Neural cell (in vitro differentiated cells): Measurements from ENCODE around the gene INPP5A. TPM values are rescaled to one million over a fixed set of nuclear protein-coding genes. Genes with fewer than 3 reads are reported as not detected.

Source experiments
- H2AFZ ChIP-seq: fragments of 200-600, 300-800 bp; sonication (generic), shearing (Covaris generic); 2 replicates; pipeline ENCODE4 v1.6.0; 2014; ENCODE audit warnings: low read depth, mild to moderate bottlenecking, antibody characterized with exemption, low read length, moderate library complexity
- H3F3A ChIP-seq: fragments of 200-600 bp; shearing (Covaris generic); 2 replicates; pipeline ENCODE4 v1.6.1; 2016; ENCODE audit warnings: mild to moderate bottlenecking, moderate library complexity, mixed read lengths, antibody characterized with exemption, low read length; ENCODE audit not compliant: insufficient read depth, poor library complexity, severe bottlenecking
- H3K27ac ChIP-seq: fragments of 200-600, 300-800 bp; sonication (generic), shearing (Covaris generic); 2 replicates; pipeline ENCODE4 v1.5.1; 2014; ENCODE audit warnings: mild to moderate bottlenecking, low read length, moderate library complexity
- H3K27me3 ChIP-seq: fragments of 300-800, 200-600 bp; sonication (generic), shearing (Covaris generic); 2 replicates; pipeline ENCODE4 v1.6.0; 2014; ENCODE audit warnings: mild to moderate bottlenecking, low read depth, low read length, moderate library complexity; ENCODE audit not compliant: insufficient read depth
- H3K36me3 ChIP-seq: fragments of 300-800, 200-600 bp; sonication (generic), shearing (Covaris generic); 2 replicates; pipeline ENCODE4 v1.5.1; 2014; ENCODE audit warnings: mild to moderate bottlenecking, antibody characterized with exemption, low read length, moderate library complexity; ENCODE audit not compliant: insufficient read depth
- H3K4me2 ChIP-seq: fragments of 300-800, 200-600 bp; sonication (generic), shearing (Covaris generic); 2 replicates; pipeline ENCODE4 v1.6.0; 2014; ENCODE audit warnings: mild to moderate bottlenecking, low read length
- H3K4me3 ChIP-seq: fragments of 300-800, 200-600 bp; sonication (generic), shearing (Covaris generic); 2 replicates; pipeline ENCODE4 v1.5.1; 2014; ENCODE audit warnings: mild to moderate bottlenecking, low read length, moderate library complexity
- H3K79me2 ChIP-seq: fragments of 200-600 bp; shearing (Covaris generic); replicated peaks from 2 replicates; pipeline ENCODE4 v1.6.0; 2014; ENCODE audit warnings: mild to moderate bottlenecking, low read length, moderate library complexity; ENCODE audit not compliant: insufficient read depth
- H3K9ac ChIP-seq: fragments of 300-800, 200-600 bp; sonication (generic), shearing (Covaris generic); 2 replicates; pipeline ENCODE4 v1.6.1; 2016; ENCODE audit warnings: mild to moderate bottlenecking, low read length, mixed read lengths
- H3K9me2 ChIP-seq: fragments of 200-600 bp; shearing (Covaris generic); 2 replicates; pipeline ENCODE4 v1.6.1; 2016; ENCODE audit warnings: mild to moderate bottlenecking, low read length, mixed read lengths; ENCODE audit not compliant: insufficient read depth
- H3K9me3 ChIP-seq: fragments of 200-600, 300-800 bp; sonication (generic), shearing (Covaris generic); 2 replicates; pipeline ENCODE4 v1.6.1; 2016; ENCODE audit warnings: mild to moderate bottlenecking, mixed run types, low read length, moderate library complexity, mixed read lengths
- H4K20me1 ChIP-seq: fragments of 200-600 bp; shearing (Covaris generic); 2 replicates; pipeline ENCODE4 v1.6.1; 2016; ENCODE audit warnings: mild to moderate bottlenecking, mixed run types; ENCODE audit not compliant: insufficient read depth
- CTCF ChIP-seq: fragments of 450-650 bp; IDR thresholded peaks from 2 replicates; pipeline ENCODE4 v1.5.1; 2014; ENCODE audit warnings: antibody characterized with exemption, mild to moderate bottlenecking, moderate library complexity; ENCODE audit not compliant: poor library complexity, severe bottlenecking
- EP300 ChIP-seq: fragments of 450-650 bp; conservative IDR thresholded peaks from 2 replicates; pipeline ENCODE4 v1.6.1; 2014; ENCODE audit warnings: antibody characterized with exemption, mild to moderate bottlenecking, moderate library complexity; ENCODE audit not compliant: poor library complexity, severe bottlenecking
- EZH2 ChIP-seq: fragments of 200-600, 300-800 bp; shearing (Covaris generic), sonication (generic); IDR thresholded peaks from 2 replicates; pipeline ENCODE4 v1.6.1; 2014; ENCODE audit warnings: antibody characterized with exemption, low read length, borderline replicate concordance, mild to moderate bottlenecking; ENCODE audit not compliant: insufficient read depth, poor library complexity, severe bottlenecking
- MXI1 ChIP-seq: fragments of 450-650 bp; conservative IDR thresholded peaks from 2 replicates; pipeline ENCODE4 v1.6.1; 2014; ENCODE audit warnings: antibody characterized with exemption, mild to moderate bottlenecking; ENCODE audit not compliant: poor library complexity, severe bottlenecking
- POLR2AphosphoS5 ChIP-seq: IDR thresholded peaks from 2 replicates; pipeline ENCODE4 v1.6.1; 2012
- RAD21 ChIP-seq: fragments of 450-650 bp; conservative IDR thresholded peaks from 2 replicates; pipeline ENCODE4 v1.6.1; 2014; ENCODE audit warnings: antibody characterized with exemption, mild to moderate bottlenecking, moderate library complexity
- REST ChIP-seq: IDR thresholded peaks from 2 replicates; pipeline ENCODE4 v1.6.1; 2012; ENCODE audit warnings: borderline replicate concordance
- SMC3 ChIP-seq: fragments of 450-650 bp; conservative IDR thresholded peaks from 2 replicates; pipeline ENCODE4 v1.6.1; 2014; ENCODE audit warnings: antibody characterized with exemption, mild to moderate bottlenecking, moderate library complexity; ENCODE audit not compliant: poor library complexity
- TAF1 ChIP-seq: IDR thresholded peaks from 2 replicates; pipeline ENCODE4 v1.6.1; 2012; ENCODE audit warnings: low read depth
- polyA plus RNA-seq: library from polyadenylated mRNA; depleted of rRNA; stranded (reverse); fragments of >200 nt; gene quantifications from 2 replicates; pipeline ENCODE4 v1.2.3, GENCODE V29; 2014

INPP5A gene
- polyA plus RNA-seq, 1 donor from 2014 or later, result 48.8 TPM

- no peak overlapping the region for H3K9ac ChIP-seq
- no peaks in the 10 kb centered on the region for H3K79me2 ChIP-seq
- no peaks in the 10 kb centered on the region for H3F3A ChIP-seq
- H3K9me2 ChIP-seq, result no peaks in the 10 kb centered on the region
- peaks cover 12% of the 10 kb centered on the region for H3K9me3 ChIP-seq
- no peaks in the 10 kb centered on the region for H4K20me1 ChIP-seq
- no peak overlapping the region for H2AFZ ChIP-seq
- H3K27me3 ChIP-seq, result no peaks in the 10 kb centered on the region
- no peak overlapping the region for H3K27ac ChIP-seq
- H3K36me3 ChIP-seq, result no peaks in the 10 kb centered on the region
- H3K4me3 ChIP-seq, result no peak overlapping the region
- no peak overlapping the region for H3K4me2 ChIP-seq
- no peak for TF ChIP-seq TAF1
Observed at GRCh38 chr10:132562916-132563456, 25.4 kb downstream of the INPP5A start.

GRCh38 chr10:132563485-132564248, 26.1 kb downstream of the INPP5A start:
- Histone ChIP-seq H3F3A (no peaks in the 10 kb centered on the region), H4K20me1 (no peaks in the 10 kb centered on the region), H3K27me3 (no peaks in the 10 kb centered on the region), H2AFZ (no peak overlapping the region), H3K9ac (no peak overlapping the region), H3K4me2 (no peak overlapping the region), H3K4me3 (no peak overlapping the region), H3K9me2 (no peaks in the 10 kb centered on the region), H3K27ac (no peak overlapping the region), H3K9me3 (peaks cover 12% of the 10 kb centered on the region), H3K79me2 (no peaks in the 10 kb centered on the region), H3K36me3 (no peaks in the 10 kb centered on the region)
- no peak for TF ChIP-seq MXI1
- no peak for TF ChIP-seq RAD21
- TF ChIP-seq EZH2, result no peak

- no peak overlapping the region for H3K9ac ChIP-seq
- H3K79me2 ChIP-seq, result no peaks in the 10 kb centered on the region
- no peak overlapping the region for H3K27ac ChIP-seq
- H3K36me3 ChIP-seq, result no peaks in the 10 kb centered on the region
- no peaks in the 10 kb centered on the region for H4K20me1 ChIP-seq
- H3K9me2 ChIP-seq, result no peaks in the 10 kb centered on the region
- no peaks in the 10 kb centered on the region for H3F3A ChIP-seq
- H3K4me2 ChIP-seq, result no peak overlapping the region
- H3K27me3 ChIP-seq, result no peaks in the 10 kb centered on the region
- H2AFZ ChIP-seq, result no peak overlapping the region
- H3K4me3 ChIP-seq, result no peak overlapping the region
- TF ChIP-seq CTCF (no peak), RAD21 (no peak), EZH2 (no peak), EP300 (no peak), POLR2AphosphoS5 (no peak), MXI1 (no peak), REST (no peak), SMC3 (no peak), TAF1 (no peak)
- peaks cover 12% of the 10 kb centered on the region for H3K9me3 ChIP-seq
Observed at GRCh38 chr10:132564249-132564605, 26.6 kb downstream of the INPP5A start.
